ENCODE results near the gene EXOC7. TPM values are rescaled to one million over a fixed set of nuclear protein-coding genes. Genes with fewer than 3 reads are reported as not detected.

Gene EXOC7
- total RNA-seq, 1 experiment from 2014 or later, result 69.0 TPM

DNA sequence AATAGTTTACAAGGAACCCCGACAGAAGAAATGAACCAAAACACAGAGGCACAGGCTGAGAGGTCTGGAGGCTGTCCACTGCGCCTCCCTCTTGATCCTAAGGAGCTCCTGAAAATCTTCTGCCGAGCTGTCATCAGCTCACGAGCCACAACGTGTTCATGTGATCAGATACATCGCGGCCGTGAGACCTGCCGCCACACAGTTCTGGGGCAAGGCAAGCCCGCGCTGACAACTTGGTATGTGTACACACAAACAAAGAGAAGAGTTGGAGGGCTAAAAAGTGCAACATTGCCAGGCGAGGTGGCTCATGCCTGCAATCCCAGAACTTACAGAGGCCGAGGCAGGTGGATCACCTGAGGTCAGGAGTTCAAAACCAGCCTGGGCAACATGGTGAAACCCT, 7.6 kb downstream of the EXOC7 start:
- Histone ChIP-seq H3K79me2 (ENCODE audit: low read length) (no peaks in the 10 kb centered on the region), H4K20me1 (ENCODE audit: insufficient read depth, low read depth, low read length) (no peaks in the 10 kb centered on the region), H3K27me3 (ENCODE audit: low read length) (no peaks in the 10 kb centered on the region), H3K27ac (ENCODE audit: low read length) (no peak overlapping the region), H3K9me2 (replicated peaks; ENCODE audit: insufficient read depth, low read length) (no peaks in the 10 kb centered on the region), H2AFZ (ENCODE audit: low read length) (no peak overlapping the region), H3K4me3 (ENCODE audit: low read length) (no peak overlapping the region), H3K36me3 (ENCODE audit: insufficient read depth, low read length) (peaks cover 7% of the 10 kb centered on the region; the same call in 1 of the 2 replicates), H3K4me1 (ENCODE audit: low read length) (peaks cover 6% of the 10 kb centered on the region), H3K9me3 (ENCODE audit: low read length) (no peaks in the 10 kb centered on the region), H3K9ac (ENCODE audit: low read length) (no peak overlapping the region), H3K4me2 (ENCODE audit: low read depth, low read length, poor library complexity, severe bottlenecking) (no peak overlapping the region)
- no peak for DNase-seq

DNA sequence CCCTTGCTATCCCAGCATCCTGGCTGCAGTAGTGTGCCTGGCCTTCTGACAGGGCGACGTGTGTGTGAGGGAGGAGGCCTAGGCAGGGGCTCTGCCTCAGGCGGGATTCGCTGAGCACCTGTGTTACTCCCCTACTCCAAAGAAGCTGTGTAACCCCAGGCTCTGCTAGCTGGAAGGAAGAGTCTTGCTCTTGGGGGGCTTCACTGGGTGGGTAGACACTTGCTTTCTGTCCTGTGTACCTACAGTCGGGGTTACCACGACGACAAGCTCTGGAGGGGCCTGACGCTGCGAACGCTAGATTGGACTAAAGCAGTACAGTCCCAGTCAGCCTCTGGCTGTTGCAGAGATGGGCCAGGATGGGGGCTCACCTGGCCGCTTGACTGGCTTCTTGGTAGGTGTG, 9.5 kb downstream of the EXOC7 start:
- Histone ChIP-seq H3K27me3 (ENCODE audit: low read length) (no peaks in the 10 kb centered on the region), H2AFZ (ENCODE audit: low read length) (no peak overlapping the region), H3K9ac (ENCODE audit: low read length) (no peak overlapping the region), H3K27ac (ENCODE audit: low read length) (no peak overlapping the region), H3K4me2 (ENCODE audit: low read depth, low read length, poor library complexity, severe bottlenecking) (no peak overlapping the region), H3K9me3 (ENCODE audit: low read length) (no peaks in the 10 kb centered on the region), H3K79me2 (ENCODE audit: low read length) (no peaks in the 10 kb centered on the region), H3K4me3 (ENCODE audit: low read length) (no peak overlapping the region), H4K20me1 (ENCODE audit: insufficient read depth, low read depth, low read length) (no peaks in the 10 kb centered on the region), H3K4me1 (ENCODE audit: low read length) (peaks cover 6% of the 10 kb centered on the region), H3K36me3 (ENCODE audit: insufficient read depth, low read length) (no peaks in the 10 kb centered on the region), H3K9me2 (replicated peaks; ENCODE audit: insufficient read depth, low read length) (no peaks in the 10 kb centered on the region)
- DNase-seq, result no peak

DNA sequence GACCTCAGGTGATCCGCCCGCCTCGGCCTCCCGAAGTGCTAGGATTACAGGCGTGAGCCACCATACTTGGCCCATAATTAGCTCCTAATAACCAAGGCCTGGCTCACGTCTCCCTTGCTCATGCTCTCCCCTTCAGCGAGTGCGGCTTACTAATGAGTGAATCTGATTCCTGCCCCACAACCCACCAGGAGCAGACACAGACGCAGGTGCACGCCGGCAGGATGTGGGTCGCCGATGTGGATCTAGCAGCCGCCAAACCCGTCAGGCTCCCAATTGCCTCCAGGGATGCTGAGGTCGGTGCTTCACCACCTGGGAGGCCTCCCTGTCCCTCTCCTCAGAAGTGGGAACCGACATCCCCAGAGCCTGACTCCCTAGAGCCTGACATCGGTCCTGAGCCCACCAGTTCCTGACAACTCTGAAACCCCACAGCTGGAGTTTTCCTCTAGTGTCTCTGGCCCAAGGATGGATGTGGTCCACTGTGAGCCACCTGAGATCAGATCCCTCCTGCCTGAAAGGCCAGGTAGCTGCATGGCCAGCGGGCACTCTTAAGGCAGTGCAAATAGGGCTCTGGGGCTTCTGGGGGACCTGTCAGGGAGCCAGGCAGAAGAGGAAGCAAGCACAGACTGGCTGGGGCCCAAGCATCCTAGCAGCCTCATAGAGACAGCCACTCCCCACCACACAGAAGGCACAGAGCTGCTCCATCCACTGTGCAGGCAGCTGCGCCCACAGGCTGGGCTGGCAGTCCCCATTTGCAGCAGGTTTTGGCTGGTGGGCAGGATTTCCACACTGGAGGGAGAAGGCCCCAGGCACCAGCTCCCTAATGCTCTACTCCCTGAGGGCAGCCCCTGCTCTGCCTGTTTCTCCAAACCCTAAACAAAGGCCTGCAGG, 10.8 kb downstream of the EXOC7 start:
- no peak overlapping the region for H3K4me2 ChIP-seq (ENCODE audit: low read depth, low read length, poor library complexity, severe bottlenecking)
- no peaks in the 10 kb centered on the region for H3K79me2 ChIP-seq (ENCODE audit: low read length)
- H3K9me2 ChIP-seq (replicated peaks; ENCODE audit: insufficient read depth, low read length), result no peaks in the 10 kb centered on the region
- H2AFZ ChIP-seq (ENCODE audit: low read length), result no peak overlapping the region
- DNase-seq, result no peak
- H3K4me3 ChIP-seq (ENCODE audit: low read length), result no peak overlapping the region
- no peaks in the 10 kb centered on the region for H4K20me1 ChIP-seq (ENCODE audit: insufficient read depth, low read depth, low read length)
- no peak overlapping the region for H3K9ac ChIP-seq (ENCODE audit: low read length)
- H3K36me3 ChIP-seq (ENCODE audit: insufficient read depth, low read length), result no peaks in the 10 kb centered on the region
- no peaks in the 10 kb centered on the region for H3K9me3 ChIP-seq (ENCODE audit: low read length)
- H3K4me1 ChIP-seq (ENCODE audit: low read length), result peaks cover 6% of the 10 kb centered on the region
- no peaks in the 10 kb centered on the region for H3K27me3 ChIP-seq (ENCODE audit: low read length)
- H3K27ac ChIP-seq (ENCODE audit: low read length), result no peak overlapping the region

DNA sequence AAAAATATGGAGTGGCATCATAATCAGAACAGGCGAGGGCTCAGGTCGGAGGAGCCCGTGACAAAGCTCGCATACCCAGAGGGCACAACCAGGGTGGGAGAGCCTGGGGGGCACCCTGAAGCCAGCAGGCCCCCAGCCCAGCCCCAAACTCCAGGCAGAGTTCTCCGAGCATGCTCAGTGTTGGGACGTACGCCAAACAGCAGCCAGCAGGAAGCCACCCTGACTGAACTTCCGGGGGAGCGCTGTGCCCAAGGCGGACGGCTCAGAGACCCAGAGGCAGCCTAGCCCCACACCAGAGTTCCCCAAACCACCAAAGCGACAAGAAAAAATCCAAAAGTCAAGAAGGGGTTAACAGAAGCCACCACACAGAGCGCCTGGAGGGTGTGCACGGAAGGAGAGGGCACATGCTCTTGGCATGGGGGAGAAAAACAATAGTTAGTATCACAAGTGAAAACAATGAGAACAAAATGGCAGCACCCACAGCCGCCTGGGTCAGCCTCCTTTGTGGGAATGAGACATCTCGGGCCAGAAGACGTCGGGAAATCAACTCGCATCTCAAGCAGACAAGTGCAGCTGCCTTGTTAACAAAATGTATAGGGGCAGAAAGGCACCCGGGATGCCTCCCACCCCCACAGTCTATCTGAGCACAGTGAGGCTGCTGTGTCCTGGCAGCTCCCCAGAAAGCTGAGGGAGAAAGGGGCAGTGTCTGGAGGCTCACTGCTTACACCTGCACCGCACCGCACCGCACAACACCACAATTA, 11.9 kb downstream of the EXOC7 start:
- no peaks in the 10 kb centered on the region for H3K9me3 ChIP-seq (ENCODE audit: low read length)
- H3K9me2 ChIP-seq (replicated peaks; ENCODE audit: insufficient read depth, low read length), result no peaks in the 10 kb centered on the region
- no peak overlapping the region for H3K27ac ChIP-seq (ENCODE audit: low read length)
- no peaks in the 10 kb centered on the region for H3K79me2 ChIP-seq (ENCODE audit: low read length)
- H4K20me1 ChIP-seq (ENCODE audit: insufficient read depth, low read depth, low read length), result no peaks in the 10 kb centered on the region
- H3K4me3 ChIP-seq (ENCODE audit: low read length), result no peak overlapping the region
- no peak overlapping the region for H3K4me2 ChIP-seq (ENCODE audit: low read depth, low read length, poor library complexity, severe bottlenecking)
- no peaks in the 10 kb centered on the region for H3K36me3 ChIP-seq (ENCODE audit: insufficient read depth, low read length)
- no peak overlapping the region for H2AFZ ChIP-seq (ENCODE audit: low read length)
- peaks cover 6% of the 10 kb centered on the region for H3K4me1 ChIP-seq (ENCODE audit: low read length)
- DNase-seq, result no peak
- H3K27me3 ChIP-seq (ENCODE audit: low read length), result no peaks in the 10 kb centered on the region
- no peak overlapping the region for H3K9ac ChIP-seq (ENCODE audit: low read length)

DNA sequence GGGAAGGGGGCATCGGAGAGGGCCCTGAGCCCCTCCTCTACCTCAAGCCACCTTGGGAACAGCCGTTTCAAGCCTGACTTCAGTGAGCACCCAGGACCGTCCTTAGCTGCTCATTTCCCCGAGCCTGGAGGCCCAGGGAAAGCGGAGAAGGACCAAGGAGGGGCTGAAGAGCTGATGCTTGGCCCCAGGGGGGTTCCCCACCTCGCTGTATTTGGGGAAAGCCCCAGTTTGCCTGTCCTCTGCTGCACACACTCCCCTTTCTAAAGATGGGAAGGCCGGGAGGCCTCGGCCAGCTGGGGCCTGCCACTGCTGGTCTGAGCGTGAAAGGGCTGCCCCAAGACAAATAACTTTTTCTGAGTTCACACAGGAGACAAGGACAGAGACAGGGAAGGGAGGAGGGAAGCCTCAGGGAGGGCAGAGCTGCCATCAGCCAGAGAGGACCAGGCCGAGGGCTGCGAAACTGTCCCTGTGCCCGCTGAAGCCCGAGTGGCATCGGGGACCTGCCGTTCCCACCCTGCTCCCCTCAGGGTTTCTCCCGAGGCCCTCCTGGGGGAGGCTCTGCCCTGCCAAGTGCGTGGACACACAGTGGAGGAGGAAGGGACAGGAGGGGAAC, 13.0 kb downstream of the EXOC7 start:
- no peaks in the 10 kb centered on the region for H3K79me2 ChIP-seq (ENCODE audit: low read length)
- peaks cover 2% of the 10 kb centered on the region for H3K4me1 ChIP-seq (ENCODE audit: low read length)
- H3K4me3 ChIP-seq (ENCODE audit: low read length), result no peak overlapping the region
- H3K9me2 ChIP-seq (replicated peaks; ENCODE audit: insufficient read depth, low read length), result no peaks in the 10 kb centered on the region
- no peak overlapping the region for H2AFZ ChIP-seq (ENCODE audit: low read length)
- H3K27me3 ChIP-seq (ENCODE audit: low read length), result no peaks in the 10 kb centered on the region
- H4K20me1 ChIP-seq (ENCODE audit: insufficient read depth, low read depth, low read length), result no peaks in the 10 kb centered on the region
- no peaks in the 10 kb centered on the region for H3K9me3 ChIP-seq (ENCODE audit: low read length)
- no peak overlapping the region for H3K9ac ChIP-seq (ENCODE audit: low read length)
- H3K36me3 ChIP-seq (ENCODE audit: insufficient read depth, low read length), result no peaks in the 10 kb centered on the region
- H3K27ac ChIP-seq (ENCODE audit: low read length), result no peak overlapping the region
- DNase-seq, result no peak
- no peak overlapping the region for H3K4me2 ChIP-seq (ENCODE audit: low read depth, low read length, poor library complexity, severe bottlenecking)

DNA sequence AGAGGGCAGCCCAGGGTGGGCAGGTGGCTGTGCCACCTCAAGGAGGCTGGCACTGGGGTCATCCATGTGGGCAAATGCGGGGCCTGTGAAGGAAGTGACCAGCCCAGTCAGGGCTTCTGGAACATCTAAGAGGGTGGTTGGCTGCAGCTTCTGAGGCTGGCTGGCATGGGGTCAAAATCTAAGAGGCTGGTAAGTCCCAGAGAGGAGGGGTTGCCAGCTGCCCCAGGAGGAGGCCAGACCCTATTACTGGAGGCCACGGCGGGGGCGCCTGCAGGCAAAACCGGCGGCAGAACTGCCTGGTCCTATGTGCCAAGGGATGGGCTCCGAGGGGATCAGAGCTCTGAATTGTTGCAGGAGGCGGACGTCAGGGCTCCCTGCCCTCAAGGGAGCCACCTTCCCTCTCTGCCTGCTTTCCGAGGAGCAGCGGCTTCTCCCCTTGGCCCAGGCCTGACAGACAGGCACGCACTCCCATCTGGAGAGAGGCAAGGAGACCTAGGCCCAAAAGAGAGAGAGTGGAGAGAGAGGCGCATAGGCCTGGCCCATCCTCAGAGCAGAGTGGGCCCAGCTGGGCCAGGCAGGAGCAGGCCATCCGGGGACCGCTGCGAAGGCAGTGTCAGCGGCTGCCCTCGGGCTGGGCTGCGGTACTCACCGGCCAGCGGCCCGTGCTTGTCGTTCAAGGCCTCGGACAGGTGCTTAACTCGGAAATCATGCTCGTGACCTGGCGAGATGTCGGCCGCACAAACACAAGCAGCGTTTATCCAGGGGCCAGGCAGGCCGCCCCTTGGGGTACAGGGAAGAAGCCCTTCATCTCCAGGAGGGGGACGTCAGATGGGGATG, 13.7 kb downstream of the EXOC7 start:
- H3K79me2 ChIP-seq (ENCODE audit: low read length), result no peaks in the 10 kb centered on the region
- H3K4me3 ChIP-seq (ENCODE audit: low read length), result no peak overlapping the region
- no peak overlapping the region for H2AFZ ChIP-seq (ENCODE audit: low read length)
- DNase-seq, result no peak
- no peak overlapping the region for H3K9ac ChIP-seq (ENCODE audit: low read length)
- no peaks in the 10 kb centered on the region for H4K20me1 ChIP-seq (ENCODE audit: insufficient read depth, low read depth, low read length)
- H3K27me3 ChIP-seq (ENCODE audit: low read length), result no peaks in the 10 kb centered on the region
- H3K4me2 ChIP-seq (ENCODE audit: low read depth, low read length, poor library complexity, severe bottlenecking), result no peak overlapping the region
- H3K4me1 ChIP-seq (ENCODE audit: low read length), result no peaks in the 10 kb centered on the region
- no peaks in the 10 kb centered on the region for H3K36me3 ChIP-seq (ENCODE audit: insufficient read depth, low read length)
- H3K9me3 ChIP-seq (ENCODE audit: low read length), result no peaks in the 10 kb centered on the region
- no peaks in the 10 kb centered on the region for H3K9me2 ChIP-seq (replicated peaks; ENCODE audit: insufficient read depth, low read length)
- no peak overlapping the region for H3K27ac ChIP-seq (ENCODE audit: low read length)

DNA sequence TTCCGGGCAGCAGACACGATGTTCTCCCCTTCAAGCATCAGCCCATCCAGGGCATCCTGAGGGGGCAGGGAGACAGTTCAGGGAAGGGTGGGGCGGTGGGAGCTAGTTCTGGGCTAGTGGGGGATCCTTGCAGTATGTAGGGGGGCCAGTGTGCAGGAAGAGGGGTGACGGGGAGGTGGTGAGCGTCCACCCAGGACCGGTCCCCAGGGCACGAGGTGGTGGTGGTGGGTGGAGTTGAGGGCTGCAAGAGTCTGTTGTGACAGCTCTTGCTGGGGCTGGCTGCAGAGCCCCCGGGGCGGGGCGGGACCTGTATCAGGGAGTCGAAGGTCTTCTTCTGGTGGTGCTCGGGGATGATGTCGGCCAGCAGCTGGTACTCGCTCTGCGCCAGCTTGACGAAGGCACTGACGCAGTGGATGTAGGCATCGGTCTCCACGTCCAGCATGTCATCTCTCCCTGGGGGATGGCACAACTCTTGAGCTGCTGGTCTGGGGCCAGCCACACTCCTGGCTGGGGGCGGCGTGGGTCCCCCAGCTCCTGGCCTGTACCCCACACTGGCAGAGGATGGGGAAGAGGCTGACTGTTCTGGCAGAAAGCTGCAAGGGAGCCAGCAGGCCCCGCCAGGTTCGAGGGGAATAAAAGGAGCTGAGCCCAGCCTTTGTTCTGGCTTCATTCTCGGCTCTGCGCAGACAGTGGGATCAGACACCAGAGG, 14.6 kb downstream of the EXOC7 start:
- no peaks in the 10 kb centered on the region for H3K79me2 ChIP-seq (ENCODE audit: low read length)
- no peaks in the 10 kb centered on the region for H3K9me3 ChIP-seq (ENCODE audit: low read length)
- no peaks in the 10 kb centered on the region for H3K9me2 ChIP-seq (replicated peaks; ENCODE audit: insufficient read depth, low read length)
- H4K20me1 ChIP-seq (ENCODE audit: insufficient read depth, low read depth, low read length), result no peaks in the 10 kb centered on the region
- no peaks in the 10 kb centered on the region for H3K27me3 ChIP-seq (ENCODE audit: low read length)
- DNase-seq, result no peak
- H3K27ac ChIP-seq (ENCODE audit: low read length), result no peak overlapping the region
- H2AFZ ChIP-seq (ENCODE audit: low read length), result no peak overlapping the region
- H3K4me3 ChIP-seq (ENCODE audit: low read length), result no peak overlapping the region
- H3K36me3 ChIP-seq (ENCODE audit: insufficient read depth, low read length), result no peaks in the 10 kb centered on the region
- H3K4me1 ChIP-seq (ENCODE audit: low read length), result no peaks in the 10 kb centered on the region
- H3K4me2 ChIP-seq (ENCODE audit: low read depth, low read length, poor library complexity, severe bottlenecking), result no peak overlapping the region
- no peak overlapping the region for H3K9ac ChIP-seq (ENCODE audit: low read length)

All from Karpas-422 (cell line).